GM23248 (cell line): ENCODE data around the gene PRKCB.

Source experiments
- EZH2 ChIP-seq: fragments of 200-600 bp; sonication (generic); IDR thresholded peaks from 2 replicates; pipeline ENCODE4 v1.6.1; 2018; ENCODE audit warnings: antibody characterized with exemption, mild to moderate bottlenecking; ENCODE audit not compliant: insufficient read depth, poor library complexity, severe bottlenecking
- EZH2phosphoT487 ChIP-seq: fragments of 200-600 bp; sonication (generic); IDR thresholded peaks from 2 replicates; pipeline ENCODE4 v1.6.1; 2018; ENCODE audit warnings: antibody characterized with exemption, moderate library complexity, mild to moderate bottlenecking, low read depth; ENCODE audit not compliant: insufficient read depth

DNA sequence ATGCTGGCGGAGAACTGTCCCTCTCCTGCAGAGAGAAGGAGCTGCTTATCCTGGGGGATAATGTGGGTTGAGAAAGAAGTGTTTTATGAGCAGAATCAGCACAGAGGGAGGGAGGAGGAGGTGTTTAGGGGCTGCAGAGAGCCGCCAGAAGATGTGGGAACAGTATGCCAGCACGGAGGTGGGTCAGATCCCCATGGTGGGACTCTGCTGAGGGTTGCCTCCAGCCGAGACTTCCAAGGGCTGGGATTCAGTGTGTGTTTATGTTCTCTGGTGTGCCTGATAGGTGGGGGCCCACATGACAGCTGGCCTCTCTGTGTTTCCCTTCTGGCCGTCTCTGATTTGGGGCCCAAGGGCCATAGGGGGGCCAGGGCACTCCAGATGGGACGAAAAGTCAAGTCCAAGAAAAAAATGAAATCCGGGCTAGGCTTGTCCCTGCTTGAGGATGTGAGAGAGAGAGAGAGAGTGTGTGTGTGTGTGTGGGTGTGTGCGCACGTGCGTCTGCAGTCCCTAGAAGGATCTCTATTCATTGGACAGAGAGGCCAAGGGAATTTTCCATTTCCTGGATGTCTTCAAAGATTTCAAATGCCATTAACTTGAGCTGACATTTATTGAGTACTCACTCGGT, 21.6 kb downstream of the PRKCB start:
- TF ChIP-seq EZH2 (no peak), EZH2phosphoT487 (no peak)
